Small intestine (tissue), 7 donors: ENCODE measurements around the gene FBXW8. TPM values are rescaled to one million over a fixed set of nuclear protein-coding genes. Genes with fewer than 3 reads are reported as not detected.

Source experiments
- DNase-seq, 2 donors: peaks; one replicate each; pipeline versions ENCODE4 v3.0.0 to v3.0.0-alpha.2; 2013
- FAIRE-seq: peaks from 2 replicates; lab custom pipeline; 2012; peaks lifted over from hg19 to GRCh38; lab: Jason Lieb, UNC
- H3K27ac ChIP-seq, 3 donors: one replicate each; pipeline ENCODE4 v1.5.1; 2013; ENCODE audit warnings: low read length in 2 of 3, mild to moderate bottlenecking in 2 of 3, control low read depth in 1 of 3, inconsistent platforms in 1 of 3, low read depth in 1 of 3, moderate library complexity in 1 of 3
- H3K27me3 ChIP-seq, 3 donors: one replicate each; pipeline ENCODE4 v1.6.1; 2013; ENCODE audit warnings: low read length in 3 of 3, inconsistent platforms in 1 of 3; ENCODE audit not compliant: control insufficient read depth in 3 of 3, insufficient read depth in 3 of 3
- H3K36me3 ChIP-seq, 3 donors: one replicate each; pipeline ENCODE4 v1.6.1; 2013; ENCODE audit warnings: low read length in 3 of 3, inconsistent platforms in 1 of 3, low read depth in 1 of 3, mild to moderate bottlenecking in 1 of 3, moderate library complexity in 1 of 3; ENCODE audit not compliant: control insufficient read depth in 3 of 3, insufficient read depth in 2 of 3
- H3K4me1 ChIP-seq, 3 donors: one replicate each; pipeline ENCODE4 v1.6.1; 2013; ENCODE audit warnings: low read length in 2 of 3, inconsistent platforms in 1 of 3, low read depth in 1 of 3, mild to moderate bottlenecking in 1 of 3, moderate library complexity in 1 of 3; ENCODE audit not compliant: control insufficient read depth in 3 of 3, insufficient read depth in 2 of 3
- H3K4me3 ChIP-seq, 3 donors: one replicate each; pipeline ENCODE4 v1.5.1; 2013; ENCODE audit warnings: low read length in 3 of 3, control low read depth in 1 of 3, inconsistent platforms in 1 of 3, low read depth in 1 of 3, mild to moderate bottlenecking in 1 of 3, moderate library complexity in 1 of 3
- H3K9me3 ChIP-seq, 2 donors: one replicate each; pipeline ENCODE4 v1.6.1; 2013; ENCODE audit warnings: low read depth in 1 of 2, low read length in 1 of 2; ENCODE audit not compliant: control insufficient read depth in 2 of 2, insufficient read depth in 1 of 2
- WGBS, 3 donors: extraction: QIAGEN DNeasy Blood & Tissue Kit; methylation state at CpG; one replicate each; pipeline ENCODE4 v1.1.7; 2013; 5-methylcytosine and 5-hydroxymethylcytosine counted together
- polyA plus RNA-seq, 4 donors: library from polyadenylated mRNA; stranded (reverse) in 3 of 4; unstranded in 1 of 4; fragments of 200-250 nt in 3 of 4; fragments of 120-200 nt in 1 of 4; gene quantifications; one replicate each; pipeline versions ENCODE4 v1.2.1 to v1.2.3, GENCODE V29; 2013
- donor health status: healthy with polysubstance abuse.
- donor health status: control.
- donor health status: control.
- donor health status: Bipolar disorder and iron deficiency.
- donor health status: healthy.

Gene FBXW8
- polyA plus RNA-seq, 4 donors, result 1.1 to 13.1 (median 3.5) TPM

DNA sequence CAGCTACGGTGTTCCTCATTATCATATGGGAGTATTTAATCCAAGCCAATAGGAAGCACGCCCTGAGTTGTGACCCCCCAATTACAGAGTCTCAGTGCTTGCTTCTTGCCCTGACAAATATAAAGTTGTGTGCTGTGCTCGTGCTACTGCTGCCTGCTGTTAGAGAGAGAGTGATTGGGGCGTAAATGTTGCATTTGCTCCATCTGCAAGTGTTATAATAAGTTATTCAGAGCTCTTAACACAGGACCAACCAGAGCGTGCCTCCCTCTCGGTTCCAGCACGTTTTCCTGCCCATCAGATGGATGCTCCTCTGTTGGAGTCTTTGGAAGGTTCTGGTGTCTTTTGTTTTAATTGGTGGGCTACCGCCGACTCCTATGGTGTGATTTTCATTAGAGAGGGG is 107.1 kb downstream of the FBXW8 start:
- Histone ChIP-seq H3K36me3 (peaks cover 2 to 35% (median 5%) of the 10 kb centered on the region in 3 donors), H3K27ac (no peak overlapping the region), H3K4me1 (no peaks in the 10 kb centered on the region), H3K9me3 (peaks cover 0 to 26% of the 10 kb centered on the region in 2 donors), H3K27me3 (no peaks in the 10 kb centered on the region), H3K4me3 (no peak overlapping the region)
- no peak for FAIRE-seq
- WGBS, 3 donors, result 90 to 92% (median 91%) methylated on average over 9 of the region's 9 CpGs
- no peak for DNase-seq

DNA sequence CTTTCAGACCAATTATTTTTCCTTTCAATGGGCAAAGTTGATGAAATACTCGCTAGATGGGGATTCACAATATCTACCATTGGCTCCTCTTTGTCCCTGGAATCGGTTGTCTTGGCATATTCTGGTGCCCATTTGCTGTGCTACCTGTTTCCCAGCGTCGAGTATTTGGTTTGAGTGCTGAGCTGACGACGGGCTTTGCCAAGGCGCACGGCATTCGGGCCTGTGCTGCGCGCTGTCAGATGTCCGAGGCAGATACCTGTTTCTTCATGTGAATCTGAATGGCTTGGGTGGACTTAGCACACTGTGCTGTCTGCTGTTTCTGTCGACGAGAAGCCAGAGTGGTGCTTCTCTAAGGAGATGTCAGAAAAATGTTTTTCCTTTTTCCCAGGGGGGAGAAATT is 107.5 kb downstream of the FBXW8 start:
- peaks cover 0 to 21% of the 10 kb centered on the region in 2 donors for H3K9me3 ChIP-seq
- FAIRE-seq (no peak), DNase-seq (no peak)
- peaks cover 2 to 31% (median 2%) of the 10 kb centered on the region in 3 donors for H3K36me3 ChIP-seq
- no peak overlapping the region for H3K4me3 ChIP-seq
- H3K4me1 ChIP-seq, result no peaks in the 10 kb centered on the region
- H3K27me3 ChIP-seq, result no peaks in the 10 kb centered on the region
- H3K27ac ChIP-seq, result no peak overlapping the region
- WGBS, 3 donors, result 93 to 96% (median 95%) methylated on average over 14 of the region's 14 CpGs

DNA sequence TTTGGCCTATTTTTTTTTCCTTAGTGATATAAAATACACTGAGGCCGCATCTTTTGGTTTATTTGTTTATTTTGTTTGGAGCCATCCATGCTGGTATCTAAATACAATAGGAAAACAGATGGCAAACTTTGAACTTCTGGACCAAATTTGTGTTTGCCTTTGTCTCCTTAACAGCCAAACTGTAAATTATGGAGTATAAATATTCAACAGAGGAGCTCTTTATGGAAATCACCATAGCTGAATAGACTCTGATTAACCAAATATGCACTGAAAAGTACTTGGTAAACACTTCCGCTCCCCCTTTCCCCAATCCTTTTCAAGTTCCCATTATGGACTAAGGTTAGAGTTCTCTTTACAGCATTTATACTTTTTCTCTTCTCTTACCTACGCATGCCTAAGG is 107.9 kb downstream of the FBXW8 start:
- no peak for DNase-seq
- Histone ChIP-seq H3K9me3 (peaks cover 0 to 19% of the 10 kb centered on the region in 2 donors), H3K36me3 (peaks cover 2 to 31% (median 2%) of the 10 kb centered on the region in 3 donors), H3K27ac (no peak overlapping the region), H3K4me3 (no peak overlapping the region), H3K4me1 (no peaks in the 10 kb centered on the region), H3K27me3 (no peaks in the 10 kb centered on the region)
- no peak for FAIRE-seq
- WGBS, 3 donors, result 86 to 90% (median 89%) methylated on average over 3 of the region's 3 CpGs

DNA sequence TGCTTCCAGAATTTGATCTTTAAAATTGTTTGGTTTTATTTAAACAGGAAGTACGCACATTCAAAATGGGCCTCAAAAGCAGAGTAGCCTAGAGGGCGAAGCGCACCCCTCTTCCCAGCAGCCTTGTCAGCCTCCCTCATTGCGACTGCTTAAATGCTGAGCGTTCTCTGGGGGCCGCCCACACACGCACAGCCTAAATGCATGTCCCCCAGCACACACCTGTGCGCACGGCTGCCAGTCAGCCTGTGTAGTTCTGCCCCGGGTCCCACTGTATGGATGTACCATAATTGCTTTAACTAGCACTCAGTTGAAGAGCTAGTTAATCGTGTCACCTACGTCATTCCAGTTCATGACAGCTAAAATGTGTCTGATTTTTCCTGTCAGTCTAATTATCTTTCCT is 109.1 kb downstream of the FBXW8 start:
- DNase-seq (no peak), FAIRE-seq (no peak)
- Histone ChIP-seq H3K27ac (no peak overlapping the region), H3K9me3 (peaks cover 0 to 9% of the 10 kb centered on the region in 2 donors), H3K36me3 (peaks cover 2 to 39% (median 2%) of the 10 kb centered on the region in 3 donors), H3K4me3 (no peak overlapping the region), H3K4me1 (no peaks in the 10 kb centered on the region), H3K27me3 (no peaks in the 10 kb centered on the region)
- WGBS, 3 donors, result 94 to 96% (median 96%) methylated on average over 12 of the region's 12 CpGs

DNA sequence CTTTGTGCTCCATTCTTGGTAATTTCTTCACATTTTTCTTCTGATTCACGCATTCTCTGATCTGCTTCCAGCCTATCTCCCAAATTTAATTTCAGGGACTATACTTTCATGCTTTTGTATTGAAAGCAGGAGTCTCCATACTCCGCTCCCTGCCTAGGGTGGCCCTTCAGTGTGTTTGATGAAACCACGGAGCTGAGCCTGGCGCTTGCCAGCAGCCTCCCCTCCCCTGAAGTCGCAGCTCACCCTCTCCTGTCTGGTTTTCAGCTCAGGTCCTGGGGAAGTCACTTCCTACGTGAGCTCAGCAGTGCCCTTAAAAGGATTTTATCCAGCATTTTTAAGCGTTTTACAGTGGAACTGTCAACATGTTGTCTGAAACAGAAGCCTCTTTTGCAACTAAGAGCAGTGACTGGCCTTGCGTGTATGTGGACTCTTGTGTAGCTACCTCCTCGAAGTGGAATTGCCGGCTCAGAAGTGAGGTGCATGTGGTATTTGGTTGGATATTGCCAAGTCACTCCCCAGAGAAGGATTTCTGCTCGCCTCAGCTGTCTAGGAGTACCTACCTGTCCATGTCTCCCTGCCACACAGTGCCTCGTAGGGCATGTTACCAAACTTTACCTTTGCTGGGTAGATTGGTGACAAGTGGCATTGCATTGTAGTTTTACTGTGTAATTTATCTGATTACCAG is 109.9 kb downstream of the FBXW8 start:
- no peak for DNase-seq
- H3K36me3 ChIP-seq, result peaks cover 2 to 41% (median 2%) of the 10 kb centered on the region in 3 donors
- no peaks in the 10 kb centered on the region for H3K27me3 ChIP-seq
- H3K4me1 ChIP-seq, result no peaks in the 10 kb centered on the region
- WGBS, 3 donors, result 83 to 90% (median 88%) methylated on average over 12 of the region's 12 CpGs
- no peak overlapping the region for H3K27ac ChIP-seq
- peaks cover 0 to under 1% of the 10 kb centered on the region in 2 donors for H3K9me3 ChIP-seq
- no peak for FAIRE-seq
- H3K4me3 ChIP-seq, result no peak overlapping the region

DNA sequence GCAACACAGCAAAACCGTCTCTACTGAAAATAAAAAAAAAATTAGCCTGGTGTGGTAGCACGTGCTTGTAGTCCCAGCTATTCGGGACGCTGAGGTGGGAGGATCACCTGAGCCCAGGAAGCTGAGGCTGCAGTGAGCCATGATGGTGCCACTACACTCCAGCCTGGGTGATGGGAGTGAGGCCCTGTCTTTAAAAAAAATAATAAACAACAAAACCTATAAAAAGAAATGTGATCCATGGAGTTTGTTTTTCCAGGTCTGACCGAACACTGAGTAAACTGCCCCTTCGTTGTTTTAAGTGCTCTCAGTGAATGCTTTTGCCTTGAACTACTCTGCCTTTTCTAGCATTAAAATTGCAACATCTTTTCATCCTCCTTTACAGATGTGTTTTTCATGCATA is 111.7 kb downstream of the FBXW8 start:
- H3K9me3 ChIP-seq, result no peaks in the 10 kb centered on the region
- H3K27me3 ChIP-seq, result no peaks in the 10 kb centered on the region
- H3K4me3 ChIP-seq, result no peak overlapping the region
- FAIRE-seq (no peak), DNase-seq (no peak)
- no peak overlapping the region for H3K27ac ChIP-seq
- WGBS, 3 donors, result 89 to 94% (median 93%) methylated on average over 6 of the region's 6 CpGs
- H3K4me1 ChIP-seq, result no peaks in the 10 kb centered on the region
- H3K36me3 ChIP-seq, result peaks cover 2 to 57% (median 2%) of the 10 kb centered on the region in 3 donors

DNA sequence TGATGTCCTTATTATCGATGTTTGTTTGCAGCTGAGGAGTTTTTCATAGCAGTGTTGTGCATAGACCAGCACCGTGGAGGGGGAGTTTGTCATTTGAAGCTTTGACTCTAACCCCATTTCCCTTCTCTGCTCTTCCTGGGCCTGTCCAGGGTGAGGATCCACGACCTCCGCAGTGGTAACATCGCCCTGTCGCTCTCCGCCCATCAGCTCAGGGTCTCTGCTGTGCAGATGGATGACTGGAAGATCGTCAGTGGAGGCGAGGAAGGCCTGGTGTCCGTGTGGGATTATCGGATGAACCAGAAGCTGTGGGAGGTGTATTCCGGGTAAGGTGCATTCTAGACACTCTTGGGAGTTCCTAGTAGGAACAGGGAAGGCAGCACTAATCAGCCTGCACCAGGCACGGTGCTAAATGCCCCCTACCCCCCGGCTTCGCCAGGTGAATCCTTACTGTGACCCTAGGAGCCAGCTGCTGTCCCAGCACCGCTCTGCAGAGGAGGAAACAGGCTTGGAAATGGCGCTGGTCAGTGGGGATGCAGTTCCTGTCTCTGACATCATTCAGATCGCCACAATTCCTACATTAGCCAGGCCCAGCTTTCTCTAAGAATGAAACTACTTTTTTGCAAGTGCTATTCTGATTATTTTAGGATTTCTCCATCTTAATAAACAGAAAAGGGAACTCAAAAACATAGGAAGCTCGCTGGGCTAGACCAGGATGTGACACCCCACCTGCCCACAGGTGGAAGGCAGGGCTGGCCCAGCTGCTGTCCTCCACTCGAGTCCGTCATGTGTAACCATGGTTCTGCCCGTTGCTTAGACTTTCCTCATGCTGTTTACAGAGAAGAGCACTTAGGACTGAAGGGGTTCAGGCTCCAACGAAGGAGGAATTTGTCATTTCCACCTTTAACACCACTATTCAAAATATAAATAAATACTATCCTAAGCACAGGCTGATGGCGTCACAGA is 113.5 kb downstream of the FBXW8 start:
- FAIRE-seq (no peak), DNase-seq (no peak)
- Histone ChIP-seq H3K4me1 (no peaks in the 10 kb centered on the region), H3K27me3 (no peaks in the 10 kb centered on the region), H3K27ac (no peak overlapping the region), H3K4me3 (no peak overlapping the region), H3K9me3 (no peaks in the 10 kb centered on the region), H3K36me3 (peaks cover 2 to 61% (median 2%) of the 10 kb centered on the region in 3 donors)
- 91 to 93% (median 91%) methylated on average over 24 of the region's 24 CpGs for WGBS, 3 donors

DNA sequence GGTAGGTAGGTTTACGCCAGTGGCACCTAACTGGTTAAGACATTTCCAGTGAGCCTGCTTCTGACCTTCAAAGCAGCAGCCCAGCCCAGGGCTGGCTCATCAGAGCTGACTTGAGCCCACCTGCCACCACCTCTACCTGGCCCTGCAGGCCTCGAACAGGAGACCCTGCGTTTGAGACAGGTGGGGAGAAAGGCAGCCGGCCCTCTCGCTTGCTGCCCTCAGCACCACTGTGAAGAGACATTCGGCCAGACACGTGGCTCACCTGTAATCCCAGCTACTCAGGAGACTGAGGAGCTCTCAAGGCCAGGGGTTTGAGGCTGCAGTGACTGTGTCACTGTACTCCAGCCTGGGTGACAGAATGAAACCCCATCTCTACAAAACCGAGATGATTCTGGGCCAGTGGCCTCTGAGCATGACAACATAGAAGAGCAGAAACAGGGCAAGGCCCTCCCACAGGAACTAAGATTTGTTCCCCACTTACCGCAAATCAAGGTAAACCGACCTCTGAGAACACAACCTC is 114.3 kb downstream of the FBXW8 start:
- H3K4me3 ChIP-seq, result no peak overlapping the region
- 84 to 88% (median 87%) methylated on average over 10 of the region's 10 CpGs for WGBS, 3 donors
- no peaks in the 10 kb centered on the region for H3K9me3 ChIP-seq
- peaks cover 2 to 64% (median 2%) of the 10 kb centered on the region in 3 donors for H3K36me3 ChIP-seq
- FAIRE-seq (no peak), DNase-seq (no peak)
- no peak overlapping the region for H3K27ac ChIP-seq
- H3K4me1 ChIP-seq, result no peaks in the 10 kb centered on the region
- no peaks in the 10 kb centered on the region for H3K27me3 ChIP-seq
